Measurements from ENCODE around the gene RPS6KA2.

Gene RPS6KA2

GRCh38 chr6:166642646-166643045 lies 15.6 kb upstream of the RPS6KA2 start:
- TF ChIP-seq CTCF (conservative IDR thresholded peaks at IDR 0.05; ENCODE audit: low read depth, low read length): no peak

GRCh38 chr6:166640342-166641043 lies 13.4 kb upstream of the RPS6KA2 start:
- H3K4me3 ChIP-seq (ENCODE audit: low read length): no peak overlapping the region
- DNase-seq (ENCODE audit: low read depth): no peak
- TF ChIP-seq CTCF (conservative IDR thresholded peaks at IDR 0.05; ENCODE audit: low read depth, low read length): no peak

More at GRCh38 chr6:166642646-166643045, 15.6 kb upstream of the RPS6KA2 start:
- H3K4me3 ChIP-seq (ENCODE audit: low read length): no peak overlapping the region
- no peak for DNase-seq (ENCODE audit: low read depth)

- no peak overlapping the region for H3K4me3 ChIP-seq (ENCODE audit: low read length)
- no peak for DNase-seq (ENCODE audit: low read depth)
- TF ChIP-seq CTCF (conservative IDR thresholded peaks at IDR 0.05; ENCODE audit: low read depth, low read length): no peak
Observed at GRCh38 chr6:166639921-166640320, 12.9 kb upstream of the RPS6KA2 start.

- TF ChIP-seq CTCF (conservative IDR thresholded peaks at IDR 0.05; ENCODE audit: low read depth, low read length): no peak
- no peak for DNase-seq (ENCODE audit: low read depth)
- no peak overlapping the region for H3K4me3 ChIP-seq (ENCODE audit: low read length)
Observed at GRCh38 chr6:166638573-166638964, 11.5 kb upstream of the RPS6KA2 start.

GRCh38 chr6:166637812-166638572 lies 10.9 kb upstream of the RPS6KA2 start:
- no peak overlapping the region for H3K4me3 ChIP-seq (ENCODE audit: low read length)
- no peak for DNase-seq (ENCODE audit: low read depth)
- TF ChIP-seq CTCF (conservative IDR thresholded peaks at IDR 0.05; ENCODE audit: low read depth, low read length): no peak

GRCh38 chr6:166636934-166637333 lies 9.9 kb upstream of the RPS6KA2 start:
- no peak for TF ChIP-seq CTCF (conservative IDR thresholded peaks at IDR 0.05; ENCODE audit: low read depth, low read length)
- H3K4me3 ChIP-seq (ENCODE audit: low read length): no peak overlapping the region
- DNase-seq (ENCODE audit: low read depth): no peak

Measured in retinal pigment epithelial cell (primary cell).